LNCaP clone FGC (cell line): ENCODE data around the gene BCO2.

Experiments used
- DNase-seq: peaks from one replicate; pipeline ENCODE4 v3.0.0-alpha.2; 2011; ENCODE audit warnings: low read depth
- H3K4me3 ChIP-seq: 2 replicates; pipeline ENCODE4 v1.5.1; 2011; ENCODE audit warnings: mild to moderate bottlenecking, low read depth, low read length, control low read depth
- CTCF ChIP-seq: IDR thresholded peaks from 2 replicates; pipeline ENCODE4 v1.5.1; 2012; ENCODE audit warnings: mild to moderate bottlenecking; ENCODE audit not compliant: control insufficient read depth, insufficient read depth; ENCODE audit errors: extremely low read depth

Gene BCO2

GRCh38 chr11:112200252-112200651, 24.9 kb downstream of the BCO2 start:
- no peak for TF ChIP-seq CTCF
- peak; percentile 22 for DNase-seq
- H3K4me3 ChIP-seq: no peak overlapping the region

GRCh38 chr11:112206071-112206470, 30.8 kb downstream of the BCO2 start:
- no peak for DNase-seq
- TF ChIP-seq CTCF: no peak
- H3K4me3 ChIP-seq: no peak overlapping the region

- no peak overlapping the region for H3K4me3 ChIP-seq
- no peak for TF ChIP-seq CTCF
- no peak for DNase-seq
Measured at GRCh38 chr11:112210890-112211289, 35.6 kb downstream of the BCO2 start.

GRCh38 chr11:112211536-112211935, 36.2 kb downstream of the BCO2 start:
- no peak for DNase-seq
- no peak for TF ChIP-seq CTCF
- H3K4me3 ChIP-seq: no peak overlapping the region

GRCh38 chr11:112212290-112212689, 37.0 kb downstream of the BCO2 start:
- no peak for DNase-seq
- no peak for TF ChIP-seq CTCF

GRCh38 chr11:112212710-112213109, 37.4 kb downstream of the BCO2 start:
- no peak overlapping the region for H3K4me3 ChIP-seq
- TF ChIP-seq CTCF: no peak
- DNase-seq: no peak

More at GRCh38 chr11:112212290-112212689, 37.0 kb downstream of the BCO2 start:
- H3K4me3 ChIP-seq: no peak overlapping the region

GRCh38 chr11:112213753-112214152, 38.4 kb downstream of the BCO2 start:
- no peak overlapping the region for H3K4me3 ChIP-seq
- TF ChIP-seq CTCF: no peak
- no peak for DNase-seq
